WI38 (cell line): ENCODE data around the gene NMNAT1.

Experiments
- H3K4me3 ChIP-seq: 2 replicates; pipeline ENCODE4 v1.5.1; 2011; ENCODE audit warnings: low read depth, mild to moderate bottlenecking, control low read depth, low read length
- CTCF ChIP-seq: IDR thresholded peaks from 2 replicates; pipeline ENCODE4 v1.5.1; 2012; ENCODE audit warnings: low read depth, mild to moderate bottlenecking, control low read depth, low read length

The NMNAT1 gene

DNA sequence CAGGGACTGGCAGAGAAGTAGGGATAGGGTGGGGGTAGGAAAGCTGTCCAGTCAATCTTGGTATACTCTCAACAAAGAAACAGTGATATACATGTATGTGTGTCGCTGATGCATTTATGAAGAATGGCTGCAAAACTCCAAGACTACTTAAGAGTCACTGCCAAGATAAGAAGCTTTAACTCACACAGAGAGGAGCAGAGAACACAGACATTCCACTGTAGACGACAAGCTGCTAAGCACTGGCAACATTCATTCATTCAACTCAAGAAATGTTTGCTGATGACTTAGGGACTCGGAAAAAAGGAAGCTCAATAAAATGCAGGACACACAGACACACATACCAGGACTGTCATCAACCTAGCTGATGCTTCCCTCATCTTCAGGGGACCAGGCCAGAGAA, 38.7 kb upstream of the NMNAT1 start:
- no peak overlapping the region for H3K4me3 ChIP-seq
- no peak for TF ChIP-seq CTCF

DNA sequence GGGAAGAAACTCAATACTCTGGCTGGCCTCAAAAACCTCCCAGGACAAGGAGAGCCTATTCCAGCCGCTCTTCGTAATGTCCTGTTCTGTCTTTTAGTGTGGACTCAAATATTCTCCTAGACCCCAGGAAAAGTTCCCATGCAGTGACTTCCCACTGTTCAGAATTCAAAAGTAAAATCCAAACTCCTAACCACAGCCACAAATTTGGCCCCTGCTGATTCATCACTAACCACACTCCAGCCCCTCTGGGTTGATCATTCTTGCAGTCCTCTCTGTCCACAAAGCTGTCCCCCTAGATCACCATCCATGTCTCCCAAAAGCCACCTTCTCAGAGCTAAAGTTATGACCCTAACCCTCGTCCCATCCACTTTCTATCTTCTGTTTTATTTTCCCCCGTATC, 38.3 kb upstream of the NMNAT1 start:
- no peak for TF ChIP-seq CTCF
- no peak overlapping the region for H3K4me3 ChIP-seq

DNA sequence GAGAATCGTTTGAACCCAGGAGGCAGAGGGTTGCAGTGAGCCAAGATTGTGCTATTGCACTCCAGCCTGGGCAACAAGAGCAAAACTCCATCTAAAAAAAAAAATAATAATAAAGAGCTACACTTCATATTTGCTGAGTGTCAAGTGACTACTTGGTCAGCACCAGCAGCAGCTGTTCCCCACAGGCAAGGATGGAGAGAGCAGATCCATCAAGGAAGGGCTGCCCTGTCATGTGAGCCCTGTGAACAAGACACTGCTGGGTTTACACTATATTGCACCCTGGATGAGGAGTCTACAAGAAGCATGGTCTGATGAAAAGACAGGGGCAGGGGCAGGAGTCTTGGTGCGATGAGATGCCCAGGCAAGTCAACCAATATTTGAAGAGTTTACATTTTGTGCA, 36.8 kb upstream of the NMNAT1 start:
- no peak overlapping the region for H3K4me3 ChIP-seq
- no peak for TF ChIP-seq CTCF

DNA sequence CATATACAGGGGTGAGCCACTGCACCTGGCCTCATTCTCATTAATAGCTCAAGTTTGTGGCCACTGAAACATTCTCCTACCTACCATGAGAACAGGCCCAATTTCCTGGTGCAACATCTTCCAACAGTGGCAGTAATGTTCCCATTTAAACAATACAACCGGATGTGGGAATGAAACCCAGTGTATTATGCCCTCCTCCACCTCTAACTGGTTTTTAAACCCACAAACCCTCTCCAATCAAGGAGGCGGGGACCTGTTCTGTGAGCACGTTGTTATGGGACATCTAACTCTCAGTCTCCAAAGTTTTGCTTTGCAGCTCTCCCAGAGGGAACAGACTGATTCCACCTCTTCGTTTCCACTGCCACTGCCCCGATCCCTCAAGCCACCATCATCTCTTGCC, 35.8 kb upstream of the NMNAT1 start:
- TF ChIP-seq CTCF: no peak

DNA sequence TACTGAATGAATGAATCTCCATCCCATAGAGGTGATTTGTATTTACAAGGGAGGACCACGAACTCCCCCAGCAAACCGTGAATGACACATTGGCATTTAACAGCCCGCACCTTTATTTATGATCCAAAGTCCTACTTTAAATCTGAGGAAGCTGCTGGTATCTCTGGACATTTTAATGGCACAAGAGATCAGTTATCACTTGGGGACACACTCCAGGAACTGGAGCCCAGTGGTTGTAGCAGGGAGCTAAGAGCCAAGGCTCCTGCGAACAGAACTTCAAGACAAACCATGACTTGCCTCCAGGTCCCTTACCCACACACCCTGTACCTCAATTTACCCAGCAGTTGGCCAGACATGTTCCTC, 34.4 kb upstream of the NMNAT1 start:
- H3K4me3 ChIP-seq: peak overlapping the region; percentile 78
- no peak for TF ChIP-seq CTCF

More for the DNA sequence above, 35.8 kb upstream of the NMNAT1 start:
- no peak overlapping the region for H3K4me3 ChIP-seq

- peak overlapping the region; percentile 78 for H3K4me3 ChIP-seq
- TF ChIP-seq CTCF: no peak
These were observed 33.8 kb upstream of the NMNAT1 start for GRCh38 chr1:9909234-9910046.

GRCh38 chr1:9910076-9910422, 33.2 kb upstream of the NMNAT1 start, which contains the start of gene CTNNBIP1:
Gene CTNNBIP1 (minus strand): TSS chr1:9910269. CDS start chr1:9872064, 38,205 bp downstream.
- peak within 1 kb of the TSS; percentile 78 for H3K4me3 ChIP-seq
- no peak for TF ChIP-seq CTCF
